Uterus (tissue), 2 donors: Measurements from ENCODE around the gene COA1.

Experiments used
- POLR2A ChIP-seq, 2 donors: fragments of 450-650 bp; IDR thresholded peaks; one replicate each; pipeline ENCODE4 v1.6.1; 2016; ENCODE audit warnings: antibody characterized with exemption in 2 of 2, mild to moderate bottlenecking in 1 of 2, moderate library complexity in 1 of 2
- TF ChIP-seq, protein P1 (sequence below), 4 experiments: fragments of 200-600 bp in 2 of 4; fragments of 450-650 bp in 2 of 4; sonication (generic) in 2 of 4; IDR thresholded peaks; one replicate each; pipeline ENCODE4 v1.5.1; 2016 to 2019; ENCODE audit warnings: antibody characterized with exemption in 4 of 4, mild to moderate bottlenecking in 2 of 4, moderate library complexity in 1 of 4

DNA sequence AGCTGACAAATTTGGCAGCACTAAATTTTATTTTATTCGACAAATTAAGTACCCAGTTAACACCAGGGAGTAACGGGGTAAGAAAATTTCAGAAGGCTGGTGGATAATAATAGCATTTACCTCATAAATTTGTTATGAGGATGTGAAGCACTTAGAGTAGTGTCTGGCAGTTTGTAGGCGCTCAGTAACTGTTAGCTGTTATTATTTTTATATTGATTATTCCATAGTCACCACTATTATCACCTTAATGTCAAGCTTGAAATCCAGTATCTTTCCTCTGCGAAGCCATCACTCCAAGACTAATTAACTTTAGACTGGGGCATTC lies 563 bp upstream of the COA1 start:
- TF ChIP-seq, protein P1, sequence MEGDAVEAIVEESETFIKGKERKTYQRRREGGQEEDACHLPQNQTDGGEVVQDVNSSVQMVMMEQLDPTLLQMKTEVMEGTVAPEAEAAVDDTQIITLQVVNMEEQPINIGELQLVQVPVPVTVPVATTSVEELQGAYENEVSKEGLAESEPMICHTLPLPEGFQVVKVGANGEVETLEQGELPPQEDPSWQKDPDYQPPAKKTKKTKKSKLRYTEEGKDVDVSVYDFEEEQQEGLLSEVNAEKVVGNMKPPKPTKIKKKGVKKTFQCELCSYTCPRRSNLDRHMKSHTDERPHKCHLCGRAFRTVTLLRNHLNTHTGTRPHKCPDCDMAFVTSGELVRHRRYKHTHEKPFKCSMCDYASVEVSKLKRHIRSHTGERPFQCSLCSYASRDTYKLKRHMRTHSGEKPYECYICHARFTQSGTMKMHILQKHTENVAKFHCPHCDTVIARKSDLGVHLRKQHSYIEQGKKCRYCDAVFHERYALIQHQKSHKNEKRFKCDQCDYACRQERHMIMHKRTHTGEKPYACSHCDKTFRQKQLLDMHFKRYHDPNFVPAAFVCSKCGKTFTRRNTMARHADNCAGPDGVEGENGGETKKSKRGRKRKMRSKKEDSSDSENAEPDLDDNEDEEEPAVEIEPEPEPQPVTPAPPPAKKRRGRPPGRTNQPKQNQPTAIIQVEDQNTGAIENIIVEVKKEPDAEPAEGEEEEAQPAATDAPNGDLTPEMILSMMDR (IDR thresholded peaks at IDR 0.05) = no peak
- TF ChIP-seq POLR2A (IDR thresholded peaks at IDR 0.05) = no peak
